Activated naive CD8-positive, alpha-beta T cell treated with anti-CD3 and anti-CD28 coated beads for 36 hours (primary cell): ENCODE results near the gene FAM163A. TPM values are rescaled to one million over a fixed set of nuclear protein-coding genes. Genes with fewer than 3 reads are reported as not detected.
"Not testable (repeated sequence)": the region's sequence is repeated elsewhere in the genome, so short reads cannot be mapped to it uniquely, and the experiment has no call there.

Source experiments
- DNase-seq: peaks from one replicate; pipeline ENCODE4 v3.0.0; 2021
- H3K27ac Mint-ChIP-seq: one replicate; pipeline ENCODE4 v1.8.0; 2022; ENCODE audit warnings: mild to moderate bottlenecking, moderate library complexity, mixed read lengths
- H3K27me3 Mint-ChIP-seq: one replicate; pipeline ENCODE4 v1.8.0; 2022; ENCODE audit warnings: mild to moderate bottlenecking, mixed read lengths
- H3K36me3 Mint-ChIP-seq: one replicate; pipeline ENCODE4 v1.8.0; 2021; ENCODE audit warnings: mild to moderate bottlenecking, mixed read lengths
- H3K4me1 Mint-ChIP-seq: one replicate; pipeline ENCODE4 v1.8.0; 2021; ENCODE audit warnings: mixed read lengths
- H3K4me3 Mint-ChIP-seq: one replicate; pipeline ENCODE4 v1.8.0; 2022; ENCODE audit warnings: mild to moderate bottlenecking, moderate library complexity, mixed read lengths
- H3K9me3 Mint-ChIP-seq: one replicate; pipeline ENCODE4 v1.8.0; 2022; ENCODE audit warnings: mixed read lengths
- total RNA-seq, 2 experiments: library from RNA; stranded (reverse); gene quantifications; one replicate each; pipeline ENCODE4 v1.2.3, GENCODE V29; 2021

The FAM163A gene
- total RNA-seq, 2 experiments from 2014 or later = not detected

DNA sequence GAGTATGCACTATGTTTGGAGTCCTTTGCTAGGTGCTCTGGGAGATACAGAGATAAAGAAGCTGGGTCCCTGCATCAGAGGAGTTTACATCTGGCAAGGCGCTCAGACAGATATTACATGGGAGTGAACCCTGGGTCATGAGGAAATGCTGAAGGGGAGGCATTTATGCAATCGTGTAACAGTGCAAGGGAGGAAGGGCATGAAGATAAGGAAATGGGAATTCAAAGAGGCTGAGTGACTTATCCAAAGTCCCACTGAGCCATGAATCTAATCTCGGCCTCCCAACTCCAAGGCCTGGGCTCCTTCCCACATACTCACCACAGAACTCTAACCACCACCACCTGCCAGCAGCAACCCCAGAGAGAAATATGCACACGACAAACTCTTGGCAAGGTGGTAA is 51.6 kb downstream of the FAM163A start:
- no peak overlapping the region for H3K4me3 Mint-ChIP-seq
- H3K27me3 Mint-ChIP-seq = no peaks in the 10 kb centered on the region
- H3K36me3 Mint-ChIP-seq = no peaks in the 10 kb centered on the region
- H3K4me1 Mint-ChIP-seq = no peaks in the 10 kb centered on the region
- no peak overlapping the region for H3K27ac Mint-ChIP-seq
- no peak for DNase-seq
- no peaks in the 10 kb centered on the region for H3K9me3 Mint-ChIP-seq

DNA sequence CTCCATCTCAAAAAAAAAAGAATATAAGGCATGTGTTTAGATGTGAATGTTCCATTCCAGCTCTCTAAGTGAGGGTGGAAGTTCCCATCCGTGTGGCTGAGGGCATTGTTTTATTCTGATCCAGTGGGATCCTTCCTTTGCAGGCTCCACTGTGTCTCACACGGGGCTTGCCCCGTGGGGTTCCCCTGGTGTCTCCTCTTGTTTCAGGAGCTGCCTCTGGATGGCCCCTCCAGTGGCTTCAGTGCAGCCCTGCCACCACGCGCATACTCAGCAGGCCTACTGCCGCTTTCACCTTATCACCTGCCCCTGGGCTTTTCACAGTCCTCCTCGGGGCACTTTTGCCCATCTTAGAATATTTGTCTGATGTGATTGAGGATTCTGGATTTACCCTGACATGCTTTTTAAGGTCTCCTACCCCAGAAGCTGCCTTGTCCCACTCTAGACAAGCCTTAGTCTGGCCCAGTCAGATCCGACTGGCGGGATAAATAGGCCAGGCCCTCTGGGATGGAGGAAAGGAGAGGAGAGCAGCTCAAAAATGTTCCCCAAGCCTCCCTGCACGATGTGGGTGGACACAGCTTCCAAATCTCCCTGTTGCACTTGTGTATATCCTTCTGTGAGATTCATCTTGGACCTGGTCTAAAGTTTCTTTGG is 55.2 kb downstream of the FAM163A start:
- H3K36me3 Mint-ChIP-seq = no peaks in the 10 kb centered on the region
- no peak for DNase-seq
- H3K9me3 Mint-ChIP-seq = no peaks in the 10 kb centered on the region
- no peaks in the 10 kb centered on the region for H3K4me1 Mint-ChIP-seq
- no peak overlapping the region for H3K27ac Mint-ChIP-seq
- no peaks in the 10 kb centered on the region for H3K27me3 Mint-ChIP-seq
- no peak overlapping the region for H3K4me3 Mint-ChIP-seq

DNA sequence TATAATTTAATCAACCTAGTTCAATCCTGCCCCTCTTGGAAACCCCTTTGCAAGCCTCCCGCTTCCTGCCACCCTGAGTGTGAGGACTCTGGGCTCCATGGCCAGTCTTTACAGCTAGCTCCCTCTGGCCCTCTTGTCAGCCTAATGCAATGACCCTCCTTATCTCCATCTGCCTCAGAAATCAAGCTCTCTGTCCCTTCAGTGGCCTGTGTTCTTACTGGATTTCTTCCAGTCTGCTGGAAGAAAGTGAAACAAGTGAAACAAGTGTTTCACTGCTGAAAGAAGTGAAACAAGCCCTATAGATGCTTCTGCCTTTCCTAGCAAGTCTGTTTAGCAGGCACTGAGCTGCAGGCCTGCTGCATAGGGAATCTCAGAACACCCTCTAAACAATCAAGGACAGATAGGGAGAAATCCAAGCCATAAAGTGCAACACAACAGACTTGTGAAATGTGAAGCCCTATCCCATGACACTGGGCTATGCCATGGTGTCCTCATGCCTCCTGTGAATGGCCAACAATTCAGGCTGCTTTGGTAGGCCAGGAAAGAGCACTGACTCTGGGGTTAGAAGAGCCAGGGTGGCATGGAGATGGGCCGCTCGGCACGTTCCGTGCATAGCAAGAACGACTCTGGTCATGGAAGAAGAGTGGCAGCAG is 55.9 kb downstream of the FAM163A start:
- no peak overlapping the region for H3K27ac Mint-ChIP-seq
- H3K4me3 Mint-ChIP-seq = no peak overlapping the region
- DNase-seq = no peak
- no peaks in the 10 kb centered on the region for H3K36me3 Mint-ChIP-seq
- H3K4me1 Mint-ChIP-seq = no peaks in the 10 kb centered on the region
- H3K27me3 Mint-ChIP-seq = no peaks in the 10 kb centered on the region
- H3K9me3 Mint-ChIP-seq = no peaks in the 10 kb centered on the region

DNA sequence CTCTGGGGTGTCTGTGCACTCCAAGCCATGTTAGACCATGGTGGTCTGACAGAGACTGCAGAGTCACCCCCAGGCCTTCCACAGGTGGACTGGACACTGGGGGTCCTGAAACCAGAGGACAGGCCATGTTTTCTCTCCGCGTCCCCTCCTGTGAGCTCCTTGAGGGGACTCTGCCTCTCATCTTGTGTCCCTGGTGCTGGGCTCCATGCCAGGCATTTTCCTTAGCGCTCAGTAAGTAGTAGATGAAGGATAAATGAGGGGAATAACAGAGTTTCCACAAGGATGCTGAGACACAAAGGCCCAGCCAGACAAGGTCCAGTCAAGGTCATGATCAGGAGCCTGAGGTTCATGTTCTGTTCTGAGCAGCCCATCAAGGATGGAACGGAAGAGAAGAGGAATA is 57.4 kb downstream of the FAM163A start:
- Mint-ChIP-seq H3K27ac (no peak overlapping the region), H3K4me1 (no peaks in the 10 kb centered on the region), H3K9me3 (no peaks in the 10 kb centered on the region), H3K27me3 (no peaks in the 10 kb centered on the region), H3K36me3 (no peaks in the 10 kb centered on the region), H3K4me3 (no peak overlapping the region)
- no peak for DNase-seq

DNA sequence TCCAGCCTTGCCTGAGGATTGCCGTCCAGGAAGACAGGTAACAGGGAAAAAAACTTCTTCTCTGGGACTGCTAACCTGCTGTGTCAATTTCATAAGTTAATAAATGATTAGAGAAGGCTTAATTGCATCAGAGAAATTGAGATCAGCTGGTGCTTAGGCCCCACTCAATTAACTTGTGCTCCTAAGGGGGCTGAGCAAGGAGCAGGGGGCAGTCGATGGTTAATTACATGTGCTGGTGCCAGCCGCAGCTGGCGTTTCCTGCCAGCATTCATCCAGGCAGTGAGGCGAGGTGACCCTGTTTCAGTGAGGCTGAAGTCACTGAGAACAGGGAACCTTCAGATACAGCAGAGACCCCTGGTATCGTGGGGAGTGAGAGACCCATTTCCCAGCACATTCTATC is 60.0 kb downstream of the FAM163A start:
- no peak for DNase-seq
- Mint-ChIP-seq H3K27ac (no peak overlapping the region), H3K9me3 (no peaks in the 10 kb centered on the region), H3K27me3 (no peaks in the 10 kb centered on the region), H3K36me3 (no peaks in the 10 kb centered on the region), H3K4me1 (no peaks in the 10 kb centered on the region), H3K4me3 (no peak overlapping the region)

DNA sequence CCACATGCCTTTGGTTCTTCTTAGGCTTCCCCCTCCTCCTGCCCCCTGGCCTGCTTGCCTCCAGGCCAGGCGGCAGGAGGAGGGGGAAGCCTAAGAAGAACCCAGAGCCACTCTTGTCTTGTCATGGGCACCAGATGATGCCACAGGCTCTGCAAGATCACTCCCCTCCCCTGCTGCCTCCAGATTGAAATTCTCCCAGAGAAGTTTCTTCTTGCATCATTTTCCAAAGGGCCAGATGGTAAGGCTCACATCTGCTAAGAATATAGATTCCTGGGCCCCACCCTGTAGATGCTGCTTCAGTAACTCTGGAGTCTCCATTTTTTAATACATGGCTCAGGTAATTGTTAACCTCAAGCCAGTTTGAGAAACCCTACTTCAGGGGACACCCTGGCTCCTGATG is 60.8 kb downstream of the FAM163A start:
- H3K27ac Mint-ChIP-seq = no peak overlapping the region
- H3K9me3 Mint-ChIP-seq = no peaks in the 10 kb centered on the region
- H3K4me3 Mint-ChIP-seq = no peak overlapping the region
- H3K36me3 Mint-ChIP-seq = no peaks in the 10 kb centered on the region
- no peaks in the 10 kb centered on the region for H3K4me1 Mint-ChIP-seq
- no peaks in the 10 kb centered on the region for H3K27me3 Mint-ChIP-seq
- no peak for DNase-seq

DNA sequence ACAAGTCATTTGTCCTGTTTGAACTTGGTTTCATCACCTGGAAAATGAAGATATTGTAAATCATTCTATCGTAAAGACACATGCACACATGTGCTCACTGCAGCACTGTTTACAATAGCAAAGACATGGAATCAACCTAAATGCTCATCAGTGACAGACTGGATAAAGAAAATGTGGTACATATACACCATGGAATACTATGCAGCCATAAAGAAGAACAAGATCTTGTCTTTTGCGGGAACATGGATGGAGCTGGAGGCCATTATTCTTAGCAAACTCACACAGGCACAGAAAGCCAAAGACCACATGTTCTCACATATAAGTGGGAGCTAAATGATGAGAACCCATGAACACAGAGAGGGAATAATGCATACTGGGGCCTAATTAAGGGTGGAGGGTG is 61.3 kb downstream of the FAM163A start:
- H3K9me3 Mint-ChIP-seq, H3K36me3 Mint-ChIP-seq, DNase-seq, H3K27ac Mint-ChIP-seq, H3K4me3 Mint-ChIP-seq, H3K4me1 Mint-ChIP-seq, H3K27me3 Mint-ChIP-seq: not testable (repeated sequence)

DNA sequence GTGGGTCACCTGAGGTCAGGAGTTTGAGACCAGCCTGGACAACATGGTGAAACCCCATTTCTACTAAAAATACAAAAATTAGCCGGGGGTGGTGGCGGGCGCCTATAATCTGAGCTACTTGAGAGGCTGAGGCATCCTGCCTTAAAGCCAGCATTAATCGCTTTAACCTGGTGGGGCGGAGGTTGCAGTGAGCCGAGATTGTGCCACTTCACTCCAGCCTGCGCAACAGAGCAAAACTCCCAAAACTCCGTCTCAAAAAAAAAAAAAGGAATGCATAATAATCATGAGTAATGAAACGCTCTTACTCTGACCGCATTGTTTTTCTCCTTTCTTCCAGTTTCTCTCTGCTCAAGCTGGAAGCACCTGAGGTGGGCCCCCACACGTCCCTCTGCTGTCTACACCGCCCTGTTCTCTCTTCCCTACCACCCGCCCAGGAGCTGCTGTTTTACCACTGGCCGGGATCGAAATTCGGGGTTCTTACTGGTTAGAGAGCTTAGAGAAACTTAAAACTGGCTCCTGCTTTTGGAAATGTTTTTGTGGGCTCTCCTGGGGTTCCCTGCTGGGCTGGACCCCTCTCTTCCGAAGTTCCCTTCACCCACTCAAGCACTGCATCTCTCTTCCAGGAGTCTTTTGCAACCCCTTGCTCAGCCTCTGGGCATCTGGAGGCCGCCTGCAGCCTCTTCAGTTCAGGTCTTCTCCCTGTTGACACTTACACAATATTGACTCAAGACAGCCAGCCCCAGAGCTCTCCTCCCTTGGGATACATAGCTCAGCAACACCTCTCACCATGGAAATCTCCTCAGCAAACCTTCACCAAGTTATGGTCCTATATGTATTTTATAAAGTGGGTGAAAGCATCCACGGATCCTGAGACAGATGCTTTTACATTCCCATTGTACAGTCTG is 62.5 kb downstream of the FAM163A start:
- Mint-ChIP-seq H3K27ac (no peak overlapping the region), H3K4me1 (peaks cover 2% of the 10 kb centered on the region), H3K9me3 (no peaks in the 10 kb centered on the region), H3K4me3 (no peak overlapping the region), H3K27me3 (no peaks in the 10 kb centered on the region), H3K36me3 (no peaks in the 10 kb centered on the region)
- DNase-seq = no peak

DNA sequence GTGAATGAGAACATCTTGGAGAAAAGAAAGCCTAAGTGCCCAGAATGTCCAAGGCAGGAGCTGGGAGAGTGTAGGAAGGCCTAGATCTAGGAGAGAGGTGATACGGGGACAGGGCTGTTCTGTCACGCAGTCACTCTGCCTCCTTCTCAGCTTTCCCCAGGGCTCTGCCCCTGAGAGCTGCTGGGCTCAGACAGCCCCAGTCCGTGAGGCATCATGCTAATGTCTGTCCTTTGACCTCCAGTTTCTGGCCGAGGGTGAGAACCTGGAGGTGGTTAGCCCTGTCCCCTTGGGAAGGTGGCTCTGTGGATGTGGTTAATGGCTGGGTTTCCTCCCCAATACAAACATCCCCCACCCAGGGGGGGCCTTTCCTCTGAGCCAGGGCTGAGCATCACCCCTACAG is 63.2 kb downstream of the FAM163A start:
- Mint-ChIP-seq H3K27me3 (no peaks in the 10 kb centered on the region), H3K4me1 (peaks cover 2% of the 10 kb centered on the region), H3K9me3 (no peaks in the 10 kb centered on the region), H3K36me3 (no peaks in the 10 kb centered on the region), H3K27ac (no peak overlapping the region), H3K4me3 (no peak overlapping the region)
- DNase-seq = no peak

DNA sequence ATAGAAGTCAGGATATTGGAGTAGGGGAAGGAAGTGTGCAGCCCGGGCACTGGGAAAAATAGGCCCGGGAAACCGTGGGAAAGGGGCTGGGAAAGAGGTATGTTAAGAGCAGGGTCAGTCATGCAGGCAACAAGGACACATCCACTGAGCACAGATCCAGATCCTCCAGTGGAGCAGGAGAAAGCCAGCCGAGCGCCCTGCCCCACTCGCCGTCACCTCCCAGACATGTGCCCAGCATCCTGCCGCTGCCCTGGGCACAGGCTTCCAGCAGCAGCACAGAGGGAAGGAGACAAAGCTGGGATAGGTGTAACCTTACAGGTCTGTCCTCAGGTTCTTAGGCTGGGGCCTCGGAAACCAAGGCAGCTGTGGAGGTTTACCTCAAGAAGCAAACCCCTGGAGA is 64.2 kb downstream of the FAM163A start:
- no peak for DNase-seq
- Mint-ChIP-seq H3K9me3 (no peaks in the 10 kb centered on the region), H3K4me3 (no peak overlapping the region), H3K36me3 (no peaks in the 10 kb centered on the region), H3K27ac (no peak overlapping the region), H3K27me3 (no peaks in the 10 kb centered on the region), H3K4me1 (peaks cover 2% of the 10 kb centered on the region)

DNA sequence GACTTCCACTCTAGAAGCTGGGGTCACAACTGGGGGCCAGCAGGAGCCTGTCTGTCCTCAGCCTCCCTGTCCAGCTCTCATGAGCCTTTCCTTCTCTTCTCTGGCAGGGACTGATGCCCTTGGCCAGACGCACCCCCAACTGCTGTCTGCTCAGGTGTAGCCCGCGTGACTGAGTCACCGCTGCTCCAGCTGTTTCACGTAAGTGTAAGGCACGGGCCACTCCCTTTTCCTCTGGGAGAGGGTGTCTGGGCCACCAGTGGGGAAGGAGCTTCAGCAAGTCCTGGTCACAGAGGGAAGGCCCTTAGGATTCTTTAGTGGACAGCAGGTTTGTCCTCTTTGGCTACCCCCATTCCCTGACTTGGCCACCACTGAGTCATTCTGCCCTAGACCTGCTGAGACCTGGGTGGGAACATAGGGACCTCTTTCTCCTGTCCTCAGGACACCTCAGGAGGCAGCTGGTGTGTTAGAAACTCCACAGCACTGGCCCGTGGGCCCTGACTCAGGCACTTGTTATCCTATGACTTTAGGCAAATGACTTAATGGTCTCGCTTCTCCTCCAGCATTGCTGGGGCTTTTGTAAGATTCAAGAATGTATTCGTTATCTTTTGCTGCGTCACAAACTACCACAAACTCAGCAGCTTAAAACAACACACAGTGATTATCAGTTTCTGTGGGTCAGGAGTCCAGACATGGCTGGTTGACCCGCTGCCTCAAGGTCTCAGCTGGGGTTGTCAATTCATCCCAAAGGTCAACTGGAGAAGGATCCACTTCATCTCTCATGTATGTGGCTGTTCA is 64.8 kb downstream of the FAM163A start:
- H3K4me3 Mint-ChIP-seq = no peak overlapping the region
- H3K36me3 Mint-ChIP-seq = no peaks in the 10 kb centered on the region
- peaks cover 2% of the 10 kb centered on the region for H3K4me1 Mint-ChIP-seq
- H3K9me3 Mint-ChIP-seq = no peaks in the 10 kb centered on the region
- H3K27ac Mint-ChIP-seq = no peak overlapping the region
- no peaks in the 10 kb centered on the region for H3K27me3 Mint-ChIP-seq
- no peak for DNase-seq

DNA sequence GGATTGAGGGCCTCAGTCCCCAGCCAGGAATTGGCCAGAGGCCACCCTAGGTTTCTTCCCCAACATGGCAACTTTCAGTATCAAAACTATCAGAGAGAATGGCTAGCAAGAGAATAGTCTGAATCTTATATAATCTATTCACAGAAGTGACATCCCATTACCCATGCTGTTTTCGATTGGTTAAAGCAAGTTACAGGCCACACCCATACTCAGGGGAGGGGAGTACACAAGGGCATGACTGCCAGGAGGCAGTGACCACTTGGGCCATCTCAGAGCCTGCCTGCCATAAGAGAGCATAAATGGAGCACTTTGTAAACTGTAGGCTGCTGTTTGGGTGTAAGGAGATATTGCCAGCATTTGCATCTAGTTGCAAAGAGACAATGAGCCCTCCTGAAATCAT is 65.4 kb downstream of the FAM163A start:
- Mint-ChIP-seq H3K27me3 (no peaks in the 10 kb centered on the region), H3K36me3 (no peaks in the 10 kb centered on the region), H3K4me3 (no peak overlapping the region), H3K4me1 (peaks cover 2% of the 10 kb centered on the region), H3K27ac (no peak overlapping the region), H3K9me3 (no peaks in the 10 kb centered on the region)
- DNase-seq = no peak

DNA sequence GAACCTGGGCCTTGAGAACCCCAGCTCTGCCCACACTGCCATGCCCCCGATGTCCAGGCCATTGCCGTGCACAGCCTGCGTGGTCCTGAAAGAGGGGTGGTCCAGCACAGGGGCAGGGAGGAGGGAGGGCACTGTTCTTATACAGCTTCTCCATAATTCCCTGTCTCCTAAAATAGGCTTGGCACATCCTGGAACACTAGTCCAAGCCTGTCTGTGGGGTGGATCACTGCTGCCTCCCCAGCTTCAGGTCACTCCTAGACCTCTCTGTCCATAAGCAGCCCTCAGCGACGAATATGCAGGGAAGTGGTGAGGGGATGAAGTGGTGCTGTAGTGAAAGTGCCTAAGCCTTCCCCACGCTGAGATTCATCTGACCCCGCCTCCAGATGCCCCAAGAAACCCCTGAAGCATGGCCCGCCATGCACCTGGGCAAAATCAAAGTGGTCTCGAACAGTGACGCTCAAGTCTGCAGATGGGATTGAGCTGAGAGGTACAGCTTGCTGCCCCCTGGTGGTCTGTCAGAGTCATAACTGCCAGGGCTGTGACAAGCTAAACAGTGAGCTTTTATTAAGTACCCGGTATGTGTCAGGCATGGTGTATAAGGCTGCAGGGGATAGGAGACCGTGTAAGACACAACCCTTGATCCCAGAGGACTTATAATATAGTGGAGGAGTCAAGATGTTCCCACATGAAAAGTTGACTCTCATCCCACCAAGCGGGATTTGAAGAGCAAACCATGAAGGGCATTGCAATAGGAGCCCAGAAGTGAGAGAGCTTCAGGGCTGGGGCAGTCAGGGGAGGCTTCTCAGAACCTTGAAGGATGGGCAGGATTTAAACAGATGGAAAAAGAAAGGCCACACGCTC is 66.6 kb downstream of the FAM163A start:
- Mint-ChIP-seq H3K9me3 (no peaks in the 10 kb centered on the region), H3K4me3 (no peak overlapping the region), H3K4me1 (peaks cover 6% of the 10 kb centered on the region), H3K27me3 (no peaks in the 10 kb centered on the region), H3K27ac (no peak overlapping the region), H3K36me3 (no peaks in the 10 kb centered on the region)
- peak; percentile 62 for DNase-seq

DNA sequence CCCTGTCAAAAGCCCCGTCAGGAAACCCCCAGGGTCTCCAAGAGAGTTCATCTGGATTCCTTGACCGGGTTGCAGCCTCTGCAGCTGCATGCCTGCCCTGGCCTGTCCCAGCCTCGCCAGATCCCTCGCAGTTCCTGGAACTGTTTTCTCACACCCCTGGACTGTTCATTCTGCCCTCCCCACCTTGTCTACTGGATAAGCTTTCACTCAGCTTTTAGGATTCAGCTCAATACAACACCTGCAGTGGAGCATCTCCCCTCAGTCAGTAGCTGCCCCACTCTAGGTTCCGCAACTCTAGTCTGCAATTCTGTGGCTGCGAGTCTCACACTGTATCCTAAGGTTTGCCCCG is 67.2 kb downstream of the FAM163A start:
- Mint-ChIP-seq H3K36me3 (no peaks in the 10 kb centered on the region), H3K27me3 (no peaks in the 10 kb centered on the region), H3K27ac (no peak overlapping the region), H3K4me3 (no peak overlapping the region), H3K9me3 (no peaks in the 10 kb centered on the region), H3K4me1 (peaks cover 12% of the 10 kb centered on the region)
- no peak for DNase-seq
